ENCODE results near the gene NANOS3. TPM values are rescaled to one million over a fixed set of nuclear protein-coding genes. Genes with fewer than 3 reads are reported as not detected.

The NANOS3 gene
- total and polyA plus RNA-seq, 2 of the 13 experiments (the other 11 are each of a cell fraction or from before 2014, with no cell fraction given): 0.21 TPM; not detected in 1

GRCh38 chr19:13905634-13906520 lies 28.9 kb downstream of the NANOS3 start, which contains the start of the genes BRME1 and CC2D1A (continued):
- TF ChIP-seq FUBP1 (CRISPR knock-in tag; IDR thresholded peaks at IDR 0.05; ENCODE audit: borderline replicate concordance) (0 out of 2 replicates have a peak, but pooled peaks have one; percentile 64), MEIS1 (CRISPR knock-in tag; IDR thresholded peaks at IDR 0.05; ENCODE audit: borderline replicate concordance) (no peak; the same call in 1 of the 2 replicates), ZFP90 (CRISPR knock-in tag; IDR thresholded peaks at IDR 0.05; ENCODE audit: borderline replicate concordance) (peak; percentile 82; the same call in 1 of the 2 replicates), RFX3 (CRISPR knock-in tag; IDR thresholded peaks at IDR 0.05) (no peak), ZNF350 (CRISPR knock-in tag; IDR thresholded peaks at IDR 0.05; ENCODE audit: borderline replicate concordance, low read depth) (peak; percentile 68), ZFP37 (CRISPR knock-in tag; IDR thresholded peaks at IDR 0.05; ENCODE audit: borderline replicate concordance) (no peak), ZNF12 (CRISPR knock-in tag; IDR thresholded peaks at IDR 0.05) (no peak), ATF4 (CRISPR knock-in tag; IDR thresholded peaks at IDR 0.05) (0 out of 4 replicates have a peak, but pooled peaks of 1 of the 2 experiments have one; percentile 45), HMGA1 (CRISPR knock-in tag; conservative IDR thresholded peaks at IDR 0.05) (no peak), ZNF646 (CRISPR knock-in tag; IDR thresholded peaks at IDR 0.05) (no peak), ZNF713 (CRISPR knock-in tag; IDR thresholded peaks at IDR 0.05) (peak; percentile 95; the same call in 1 of the 2 replicates), PLRG1 (conservative IDR thresholded peaks at IDR 0.05) (no peak), FOXJ3 (CRISPR knock-in tag; IDR thresholded peaks at IDR 0.05; ENCODE audit: borderline replicate concordance) (no peak), SUZ12 (IDR thresholded peaks at IDR 0.05; ENCODE audit: low read depth, low read length) (peak; percentile 74), ZNF7 (CRISPR knock-in tag; IDR thresholded peaks at IDR 0.05) (0 out of 2 replicates have a peak, but pooled peaks have one; percentile 13), ZNF709 (CRISPR knock-in tag; IDR thresholded peaks at IDR 0.05) (peak; percentile 97), REXO4 (CRISPR knock-in tag; IDR thresholded peaks at IDR 0.05; ENCODE audit: borderline replicate concordance) (no peak), SP140L (CRISPR knock-in tag; IDR thresholded peaks at IDR 0.05; ENCODE audit: borderline replicate concordance) (no peak), ZBTB7A (CRISPR knock-in tag; IDR thresholded peaks at IDR 0.05) (peak; percentile 53; the same call in 1 of the 2 replicates), NFIC (IDR thresholded peaks at IDR 0.05; ENCODE audit: low read length) (no peak)

Measured in HepG2 (cell line).